Keratinocyte (primary cell): Measurements from ENCODE around the gene ZNF423. TPM values are rescaled to one million over a fixed set of nuclear protein-coding genes. Genes with fewer than 3 reads are reported as not detected.

Experiments
- DNase-seq: peaks from one replicate; pipeline ENCODE4 v3.0.0-alpha.2; 2011; ENCODE audit warnings: low read depth, missing footprints, low spot score
- FAIRE-seq: peaks from 2 replicates; lab custom pipeline; 2011; peaks lifted over from hg19 to GRCh38; lab: Jason Lieb, UNC
- H2AFZ ChIP-seq: 2 replicates; pipeline ENCODE4 v1.6.0; 2012; ENCODE audit warnings: low read length, control low read depth, inconsistent platforms; ENCODE audit not compliant: control insufficient read depth
- H3K27ac ChIP-seq: 2 replicates; pipeline ENCODE4 v1.5.1; 2011; ENCODE audit warnings: low read length; ENCODE audit not compliant: control insufficient read depth, insufficient read depth
- H3K27me3 ChIP-seq: 3 replicates; pipeline ENCODE4 v1.6.0; 2011; ENCODE audit warnings: low read length; ENCODE audit not compliant: control insufficient read depth, insufficient read depth; ENCODE audit errors: extremely low read depth
- H3K36me3 ChIP-seq, 2 experiments: 2 replicates in 1 of 2; 3 replicates in 1 of 2; pipeline ENCODE4 v1.5.1; 2011; ENCODE audit warnings: low read length in 2 of 2, mild to moderate bottlenecking in 1 of 2; ENCODE audit not compliant: control insufficient read depth in 2 of 2, insufficient read depth in 2 of 2; ENCODE audit errors: extremely low read depth in 1 of 2
- H3K4me1 ChIP-seq: 3 replicates; pipeline ENCODE4 v1.5.1; 2011; ENCODE audit warnings: low read length; ENCODE audit not compliant: control insufficient read depth, insufficient read depth; ENCODE audit errors: extremely low read depth
- H3K4me2 ChIP-seq: 3 replicates; pipeline ENCODE4 v1.6.0; 2011; ENCODE audit warnings: low read depth, low read length; ENCODE audit not compliant: control insufficient read depth, insufficient read depth; ENCODE audit errors: extremely low read depth
- H3K4me3 ChIP-seq, 3 experiments: fragments of 200-600 bp in 1 of 3; sonication (generic) in 1 of 3; 2 replicates in 2 of 3; 3 replicates in 1 of 3; pipeline ENCODE4 v1.5.1; 2011 to 2016; ENCODE audit warnings: low read length in 3 of 3, mild to moderate bottlenecking in 3 of 3, control low read depth in 2 of 3, inconsistent platforms in 1 of 3, low read depth in 1 of 3, mixed read lengths in 1 of 3, mixed run types in 1 of 3, moderate library complexity in 1 of 3; ENCODE audit not compliant: control insufficient read depth in 2 of 3, insufficient read depth in 2 of 3; ENCODE audit errors: extremely low read depth in 1 of 3
- H3K79me2 ChIP-seq: 2 replicates; pipeline ENCODE4 v1.6.0; 2012; ENCODE audit warnings: low read length; ENCODE audit not compliant: control insufficient read depth, insufficient read depth
- H3K9ac ChIP-seq: 3 replicates; pipeline ENCODE4 v1.6.0; 2011; ENCODE audit warnings: low read length; ENCODE audit not compliant: control insufficient read depth, insufficient read depth; ENCODE audit errors: extremely low read depth
- H3K9me1 ChIP-seq: 3 replicates; pipeline ENCODE4 v1.6.0; 2011; ENCODE audit warnings: low read length; ENCODE audit not compliant: control insufficient read depth, insufficient read depth; ENCODE audit errors: extremely low read depth
- H3K9me3 ChIP-seq: 2 replicates; pipeline ENCODE4 v1.5.1; 2012; ENCODE audit warnings: low read depth, low read length; ENCODE audit not compliant: control insufficient read depth
- H4K20me1 ChIP-seq: 3 replicates; pipeline ENCODE4 v1.6.0; 2011; ENCODE audit warnings: low read length; ENCODE audit not compliant: control insufficient read depth, insufficient read depth; ENCODE audit errors: extremely low read depth
- CTCF ChIP-seq, 3 experiments: IDR thresholded peaks in 1 of 3; conservative IDR thresholded peaks in 1 of 3; optimal IDR thresholded peaks in 1 of 3; 2 replicates in 2 of 3; 3 replicates in 1 of 3; pipeline versions ENCODE3 to v1.5.1; 2011; ENCODE audit warnings: low read length in 3 of 3, mild to moderate bottlenecking in 3 of 3, moderate library complexity in 2 of 3, control low read depth in 1 of 3, inconsistent platforms in 1 of 3; ENCODE audit not compliant: insufficient read depth in 2 of 3; ENCODE audit errors: extremely low read depth in 1 of 3
- EZH2 ChIP-seq: IDR thresholded peaks from one replicate; pipeline ENCODE4 v1.6.1; 2012; ENCODE audit warnings: inconsistent platforms, mild to moderate bottlenecking, low read length, moderate library complexity
- dilution Hi-C: fragments of 300-500 bp; cut with MboI; formaldehyde crosslinking; loops from one replicate; pipeline ENCODE4 v1.7.0; 2020; ENCODE audit warnings: low sequenced_read_pairs; ENCODE audit not compliant: extremely low pct_ligation_motif_present
- polyA plus RNA-seq, 5 experiments: library from polyadenylated mRNA; depleted of rRNA in 3 of 5; stranded (reverse) in 3 of 5; stranded (forward) in 1 of 5; unstranded in 1 of 5; fragments of >200 nt; gene quantifications; 1 replicate in 1 of 5; 2 replicates in 3 of 5; 3 replicates in 1 of 5; pipeline versions ENCODE4 v1.2.1 to v1.2.3, GENCODE V29; 2011 to 2012; ENCODE audit warnings: missing spikeins in 2 of 5, low read depth in 1 of 5, low replicate concordance in 1 of 5

ZNF423 gene
- polyA plus RNA-seq, 1 donor (not counting 4 experiments of a cell fraction or from before 2014, with no cell fraction given): 0.05 TPM

- no peaks in the 10 kb centered on the region for H3K36me3 ChIP-seq
- H4K20me1 ChIP-seq: no peaks in the 10 kb centered on the region
- no peak overlapping the region for H3K4me3 ChIP-seq
- H2AFZ ChIP-seq: no peak overlapping the region
- DNase-seq (no peak), FAIRE-seq (no peak)
- H3K9me3 ChIP-seq: peaks cover 2% of the 10 kb centered on the region
- H3K4me1 ChIP-seq: no peaks in the 10 kb centered on the region
- H3K4me2 ChIP-seq: no peak overlapping the region
- TF ChIP-seq EZH2: no peak
- no peak for TF ChIP-seq CTCF (optimal IDR thresholded peaks at IDR 0.05 in 1 of 3, IDR thresholded peaks at IDR 0.05 in 1 of 3, conservative IDR thresholded peaks at IDR 0.05 in 1 of 3; ENCODE audit: extremely low read depth in 1 of 3, insufficient read depth in 2 of 3, low read length in 3 of 3)
- no peaks in the 10 kb centered on the region for H3K27me3 ChIP-seq
- dilution Hi-C loops: no loop called here
- no peak overlapping the region for H3K27ac ChIP-seq
- H3K79me2 ChIP-seq: no peaks in the 10 kb centered on the region
- no peaks in the 10 kb centered on the region for H3K9me1 ChIP-seq
- H3K9ac ChIP-seq: no peak overlapping the region
Measured at GRCh38 chr16:49505556-49505955, 350.4 kb downstream of the ZNF423 start.

- no peaks in the 10 kb centered on the region for H3K4me1 ChIP-seq
- FAIRE-seq (no peak), DNase-seq (no peak)
- no peak overlapping the region for H2AFZ ChIP-seq
- no peaks in the 10 kb centered on the region for H3K79me2 ChIP-seq
- TF ChIP-seq CTCF (optimal IDR thresholded peaks at IDR 0.05 in 1 of 3, IDR thresholded peaks at IDR 0.05 in 1 of 3, conservative IDR thresholded peaks at IDR 0.05 in 1 of 3; ENCODE audit: extremely low read depth in 1 of 3, insufficient read depth in 2 of 3, low read length in 3 of 3): no peak
- no peak for TF ChIP-seq EZH2
- H3K4me2 ChIP-seq: no peak overlapping the region
- H3K9me1 ChIP-seq: no peaks in the 10 kb centered on the region
- no peaks in the 10 kb centered on the region for H3K27me3 ChIP-seq
- dilution Hi-C loops: no loop called here
- no peaks in the 10 kb centered on the region for H3K36me3 ChIP-seq
- no peaks in the 10 kb centered on the region for H3K9me3 ChIP-seq
- no peak overlapping the region for H3K27ac ChIP-seq
- H3K4me3 ChIP-seq: no peak overlapping the region
- H4K20me1 ChIP-seq: no peaks in the 10 kb centered on the region
- no peak overlapping the region for H3K9ac ChIP-seq
Measured at GRCh38 chr16:49504626-49505025, 351.3 kb downstream of the ZNF423 start.
